Stimulated activated CD4-positive, alpha-beta T cell treated with anti-CD3 and anti-CD28 coated beads, Interleukin-4, amount 100 ng/mL, for 1 hour (primary cell): ENCODE data around the gene MINDY4.

Source experiments
- DNase-seq: peaks from one replicate; pipeline ENCODE4 v3.0.0-alpha.2; 2020

Gene MINDY4

DNA sequence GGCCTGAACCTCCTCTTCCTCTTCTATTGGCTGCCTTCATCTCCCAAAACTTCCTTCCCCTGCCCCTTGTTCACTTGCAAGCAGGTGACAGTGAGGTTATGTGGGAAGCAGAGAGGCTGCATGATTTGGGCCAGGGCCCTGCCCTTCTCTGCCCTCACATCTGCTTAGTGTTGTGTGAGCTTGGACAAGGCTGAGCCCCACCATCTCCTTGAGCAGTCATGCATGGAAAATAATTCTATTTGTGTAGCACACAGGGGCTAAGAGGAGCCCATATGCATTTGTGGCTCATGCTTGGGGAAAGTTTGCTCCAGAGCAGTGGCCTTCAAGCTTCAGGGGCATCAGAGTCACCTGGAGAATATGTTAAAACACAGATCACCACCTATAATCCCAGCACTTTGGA lies 113.7 kb downstream of the MINDY4 start:
- no peak for DNase-seq

GRCh38 chr7:30886608-30887011 lies 115.4 kb downstream of the MINDY4 start:
- DNase-seq, result no peak

DNA sequence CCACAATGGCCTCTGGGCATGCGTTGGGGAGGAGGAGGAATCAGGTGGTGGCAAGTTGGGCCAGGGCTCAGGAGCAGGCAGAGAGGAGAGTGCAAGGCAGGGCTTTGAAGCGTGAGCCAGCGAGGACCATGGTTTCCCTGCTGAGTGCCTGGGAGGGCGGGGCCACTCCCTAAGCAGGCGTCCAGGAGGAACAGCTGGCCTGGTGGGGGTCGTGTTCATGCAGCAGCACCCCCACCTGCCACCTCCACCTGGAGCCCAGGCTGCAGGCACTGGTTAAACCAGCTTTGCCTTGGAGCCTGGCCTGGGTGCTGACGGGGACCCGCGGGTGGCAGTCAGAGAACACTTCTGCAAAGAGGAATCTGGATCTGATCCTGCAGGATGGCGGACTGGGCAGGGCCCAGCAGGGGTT lies 116.3 kb downstream of the MINDY4 start:
- DNase-seq, result no peak

DNA sequence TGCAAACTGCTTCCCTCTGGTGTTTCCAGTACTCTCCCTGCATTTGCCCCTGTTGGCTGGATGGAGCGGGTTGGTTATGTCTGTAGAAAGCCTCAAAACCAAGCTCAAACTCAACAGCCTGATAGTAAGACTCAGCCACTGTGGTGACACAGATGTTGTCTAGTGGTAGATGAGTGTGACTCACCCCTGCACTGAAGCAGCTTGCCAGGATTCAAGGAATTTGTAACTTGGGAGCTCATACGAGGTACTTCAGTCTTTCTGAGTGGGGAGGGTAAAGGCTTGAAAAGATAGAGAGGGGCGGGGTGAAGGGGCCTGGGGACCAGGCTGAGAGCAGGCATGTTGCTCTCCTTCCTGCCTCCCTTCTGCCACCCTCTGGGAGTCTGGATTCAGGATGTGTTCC lies 117.5 kb downstream of the MINDY4 start:
- DNase-seq, result no peak

- DNase-seq, result no peak
These were observed 119.0 kb downstream of the MINDY4 start for GRCh38 chr7:30890226-30890625.

DNA sequence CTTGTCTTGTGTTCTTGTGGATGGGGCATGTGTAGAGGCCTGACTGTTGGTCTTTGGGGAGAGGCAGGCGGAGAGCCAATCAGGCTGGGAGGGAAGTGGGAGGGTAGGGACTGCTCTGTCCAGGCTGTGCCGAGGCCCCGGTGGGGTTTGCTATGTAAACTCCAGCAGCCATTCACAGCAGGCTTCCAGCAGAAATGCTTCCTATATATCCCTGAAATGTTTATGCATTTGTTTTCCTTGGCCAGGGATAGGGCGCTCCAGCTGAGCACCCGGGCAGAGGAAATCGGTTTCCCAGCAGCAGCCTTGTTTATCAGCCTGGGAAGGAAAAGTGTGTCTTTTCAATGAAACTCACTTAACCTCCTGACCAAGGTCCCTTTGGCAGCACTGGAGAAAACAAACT lies 122.1 kb downstream of the MINDY4 start:
- DNase-seq, result no peak

GRCh38 chr7:30894009-30894408 lies 122.8 kb downstream of the MINDY4 start:
- no peak for DNase-seq

DNA sequence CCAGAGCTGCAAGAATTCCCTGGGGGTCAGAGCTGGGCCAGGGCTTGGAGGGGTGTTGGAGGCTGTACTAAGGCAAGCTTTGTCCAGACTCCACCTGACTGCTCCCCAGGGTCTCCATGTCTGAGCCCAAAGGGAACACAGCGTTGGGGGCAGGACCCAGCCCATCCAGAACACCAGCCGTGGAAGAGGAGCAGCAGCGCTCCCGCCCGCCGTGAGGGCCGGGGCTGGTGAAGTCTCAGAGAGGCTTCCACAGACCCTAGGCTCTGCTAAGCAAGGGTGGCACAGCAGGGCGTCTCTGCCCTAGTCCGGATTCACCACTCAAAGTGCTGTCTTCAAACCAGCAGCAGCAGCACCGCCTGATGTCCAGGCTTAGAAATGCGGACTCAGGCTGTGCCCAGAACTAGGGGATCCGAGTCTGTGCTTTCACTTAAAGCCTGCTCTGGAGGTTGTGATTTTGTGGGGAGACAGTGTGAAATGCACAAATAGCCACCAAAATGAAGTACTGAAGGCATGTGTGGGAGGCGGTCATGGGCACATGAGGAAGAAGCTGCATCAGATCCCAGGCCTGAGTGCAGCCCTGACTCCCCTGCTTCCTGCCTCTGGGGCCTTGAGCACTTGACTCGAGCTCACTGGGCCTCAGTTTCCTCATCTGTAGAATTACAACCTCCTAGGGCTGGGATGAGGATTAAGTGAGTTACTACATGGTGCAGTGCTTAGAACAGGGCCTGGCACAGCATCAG lies 123.8 kb downstream of the MINDY4 start:
- no peak for DNase-seq

GRCh38 chr7:30896036-30896435 lies 124.8 kb downstream of the MINDY4 start:
- DNase-seq, result no peak

GRCh38 chr7:30896783-30897637 lies 125.8 kb downstream of the MINDY4 start:
- DNase-seq, result no peak

DNA sequence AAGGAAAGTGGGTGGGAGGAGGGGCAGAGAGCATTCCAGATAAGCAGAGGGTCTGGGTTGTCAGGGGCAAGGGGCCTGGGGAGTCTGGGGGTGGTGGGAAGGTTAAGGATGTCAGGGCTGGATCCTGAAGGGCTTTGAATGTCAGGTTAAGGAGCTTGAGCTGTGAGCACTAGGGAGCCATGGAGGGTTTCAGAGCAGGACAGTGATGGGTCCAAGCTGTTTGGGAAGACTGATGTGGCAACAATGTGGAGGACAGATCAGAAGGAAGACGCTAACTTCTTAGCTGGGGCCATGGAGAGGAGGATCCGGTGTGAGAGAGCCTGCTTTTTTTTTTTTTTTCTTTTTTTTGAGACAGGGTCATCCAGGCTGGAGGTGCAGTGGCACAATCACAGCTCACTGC lies 126.6 kb downstream of the MINDY4 start:
- DNase-seq, result no peak

DNA sequence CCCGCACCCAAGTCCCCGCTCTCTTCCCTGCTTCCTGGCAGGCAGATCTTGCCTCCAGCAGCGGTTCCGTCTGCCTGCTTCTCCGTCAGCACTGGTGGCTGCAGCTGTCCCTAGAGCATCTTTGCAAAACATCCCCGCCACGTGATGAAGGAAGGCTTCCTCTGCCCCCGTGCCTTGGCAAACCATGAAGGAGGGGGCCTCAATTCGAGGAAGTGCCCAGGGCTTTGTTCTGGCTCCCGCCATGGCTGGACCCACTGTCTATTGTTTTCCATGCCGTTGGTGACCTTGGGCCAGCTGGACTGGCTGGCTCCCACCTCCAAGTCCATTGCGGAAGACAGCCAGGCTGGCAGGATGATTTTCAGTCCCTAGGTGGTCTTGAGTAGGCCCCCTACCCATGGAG lies 127.2 kb downstream of the MINDY4 start:
- no peak for DNase-seq

DNA sequence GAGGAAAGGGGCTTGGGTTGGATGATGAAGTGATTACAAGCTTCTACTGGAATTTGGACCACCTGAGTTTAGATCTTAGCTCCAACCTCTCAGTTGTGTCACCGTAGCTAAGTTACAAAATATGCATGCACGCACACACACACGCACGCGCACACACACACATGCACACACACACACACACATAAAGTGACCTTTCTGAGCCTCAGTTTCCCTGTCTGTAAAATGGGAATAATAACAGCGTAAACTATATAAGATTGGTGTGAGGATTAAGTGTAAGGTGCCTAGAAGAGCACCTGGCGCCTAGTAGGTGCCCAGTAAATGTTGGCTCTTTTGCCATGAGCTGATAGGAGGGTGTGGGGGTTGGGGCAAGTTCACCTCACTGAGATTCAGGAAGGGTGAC lies 127.8 kb downstream of the MINDY4 start:
- DNase-seq, result no peak

DNA sequence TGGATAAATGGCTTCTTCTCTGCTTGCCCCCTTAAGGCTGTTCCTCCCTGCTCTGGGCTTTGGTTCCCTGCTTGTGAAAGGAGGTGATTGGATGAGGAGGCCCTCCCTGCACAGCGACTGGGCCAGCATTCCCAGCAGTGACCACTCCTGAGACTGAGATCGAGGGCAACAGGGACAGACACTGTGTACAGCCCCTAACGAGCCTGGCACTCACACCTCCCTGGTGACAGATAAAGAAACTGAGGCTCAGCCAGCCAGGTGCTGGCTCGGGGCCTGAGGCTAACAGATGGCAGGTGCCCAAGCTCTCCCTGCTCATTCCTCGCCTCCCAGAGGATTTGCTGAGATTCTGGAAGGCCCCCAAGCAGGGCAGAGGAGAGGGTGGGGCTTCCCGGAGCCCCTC lies 128.4 kb downstream of the MINDY4 start:
- no peak for DNase-seq

DNA sequence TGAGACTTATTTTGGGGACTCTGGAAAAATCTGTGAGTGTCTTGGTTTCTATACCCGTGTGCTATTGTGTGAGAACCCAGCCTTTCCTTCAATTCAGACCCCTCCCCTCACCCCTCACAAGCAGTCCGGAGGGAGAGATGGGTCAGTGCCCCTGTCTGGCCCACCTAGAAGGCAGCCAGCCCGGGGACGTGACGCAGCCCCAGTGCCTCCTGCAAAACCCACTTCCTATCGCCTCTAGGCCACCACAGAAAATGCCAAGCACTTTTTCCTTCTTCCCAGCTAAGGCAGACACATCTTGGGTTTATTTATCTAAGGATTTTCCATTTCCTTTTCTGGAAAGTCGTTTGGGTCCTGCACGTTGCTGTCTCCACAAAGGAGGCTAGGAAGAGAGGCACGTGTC lies 128.8 kb downstream of the MINDY4 start:
- no peak for DNase-seq

GRCh38 chr7:30900803-30901362 lies 129.7 kb downstream of the MINDY4 start:
- DNase-seq, result no peak

- DNase-seq, result no peak
These were observed 130.6 kb downstream of the MINDY4 start for GRCh38 chr7:30901856-30902255.

DNA sequence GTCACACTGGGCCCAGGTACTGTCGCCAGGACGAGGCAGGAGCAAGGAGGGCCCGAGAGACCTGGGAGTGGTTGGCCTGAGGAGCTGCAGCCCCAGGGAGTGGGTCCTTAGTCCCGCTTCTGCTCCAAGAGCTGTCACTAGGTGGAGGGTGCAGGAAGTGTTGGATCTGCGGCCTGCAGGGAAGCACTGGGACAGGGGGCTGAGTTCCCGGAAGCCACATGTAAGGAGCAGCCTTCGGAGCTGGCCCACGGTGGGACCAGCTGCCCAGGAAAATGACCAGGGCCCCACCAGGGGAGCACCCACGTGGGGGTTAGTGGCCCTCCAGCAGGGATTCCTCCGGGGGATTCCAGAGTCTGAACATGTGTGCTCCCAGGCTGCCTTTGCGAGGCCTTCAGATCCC lies 131.2 kb downstream of the MINDY4 start:
- no peak for DNase-seq

GRCh38 chr7:30903146-30903545 lies 131.9 kb downstream of the MINDY4 start:
- no peak for DNase-seq

GRCh38 chr7:30904561-30904960 lies 133.3 kb downstream of the MINDY4 start:
- no peak for DNase-seq

DNA sequence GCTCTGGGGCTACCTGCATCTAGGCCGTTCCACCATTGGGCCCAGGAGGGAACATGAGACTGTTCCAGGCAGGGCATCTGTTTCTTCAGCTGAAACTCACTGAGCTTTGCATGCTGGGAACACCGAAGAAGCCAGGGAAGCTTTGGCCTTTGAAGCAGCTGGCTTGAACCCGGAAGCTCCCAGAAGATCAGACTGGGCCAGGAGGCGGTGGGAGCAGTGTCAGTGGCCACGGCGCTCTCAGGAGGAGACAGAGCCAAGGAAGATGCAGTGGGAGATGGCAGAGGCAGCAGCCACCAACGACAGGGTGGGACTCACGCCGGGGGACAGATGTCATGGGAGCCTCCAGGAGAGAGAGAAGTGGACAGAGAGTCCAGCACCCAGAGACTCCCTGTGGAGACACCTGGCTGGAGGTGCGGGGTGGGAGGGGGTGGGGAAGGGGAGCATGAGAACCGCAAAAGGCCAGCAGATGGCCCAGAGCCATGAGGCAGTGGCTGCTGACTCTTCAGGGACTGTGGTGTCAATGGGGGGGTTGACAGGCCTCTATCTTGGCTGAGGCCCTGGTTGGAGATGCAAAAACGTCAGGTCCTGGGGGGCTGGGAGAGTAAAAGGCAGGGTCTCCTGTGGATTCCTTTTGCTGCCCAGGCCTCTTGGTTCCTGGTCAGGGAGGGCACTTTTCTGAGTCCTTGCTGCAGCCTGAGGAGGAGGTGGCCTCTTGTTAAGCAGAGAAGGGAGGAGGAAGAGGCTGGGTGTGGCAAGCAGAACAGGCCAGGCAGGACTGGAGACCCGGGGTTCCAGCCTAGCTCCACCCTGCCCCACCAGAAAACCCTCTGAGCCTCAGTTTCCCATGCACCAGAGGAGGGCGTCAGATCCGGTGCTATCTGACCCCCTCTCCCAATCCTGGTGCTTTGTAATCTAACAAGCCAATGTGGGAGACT lies 134.1 kb downstream of the MINDY4 start:
- no peak for DNase-seq

GRCh38 chr7:30906014-30906413 lies 134.8 kb downstream of the MINDY4 start:
- DNase-seq, result no peak
